Uterus (tissue), 2 donors: ENCODE measurements around the gene PEAK1.

Source experiments
- POLR2A ChIP-seq, 2 donors: fragments of 450-650 bp; IDR thresholded peaks; one replicate each; pipeline ENCODE4 v1.6.1; 2016; ENCODE audit warnings: antibody characterized with exemption in 2 of 2, mild to moderate bottlenecking in 1 of 2, moderate library complexity in 1 of 2
- TF ChIP-seq, protein P1 (sequence below), 4 experiments: fragments of 200-600 bp in 2 of 4; fragments of 450-650 bp in 2 of 4; sonication (generic) in 2 of 4; IDR thresholded peaks; one replicate each; pipeline ENCODE4 v1.5.1; 2016 to 2019; ENCODE audit warnings: antibody characterized with exemption in 4 of 4, mild to moderate bottlenecking in 2 of 4, moderate library complexity in 1 of 4

DNA sequence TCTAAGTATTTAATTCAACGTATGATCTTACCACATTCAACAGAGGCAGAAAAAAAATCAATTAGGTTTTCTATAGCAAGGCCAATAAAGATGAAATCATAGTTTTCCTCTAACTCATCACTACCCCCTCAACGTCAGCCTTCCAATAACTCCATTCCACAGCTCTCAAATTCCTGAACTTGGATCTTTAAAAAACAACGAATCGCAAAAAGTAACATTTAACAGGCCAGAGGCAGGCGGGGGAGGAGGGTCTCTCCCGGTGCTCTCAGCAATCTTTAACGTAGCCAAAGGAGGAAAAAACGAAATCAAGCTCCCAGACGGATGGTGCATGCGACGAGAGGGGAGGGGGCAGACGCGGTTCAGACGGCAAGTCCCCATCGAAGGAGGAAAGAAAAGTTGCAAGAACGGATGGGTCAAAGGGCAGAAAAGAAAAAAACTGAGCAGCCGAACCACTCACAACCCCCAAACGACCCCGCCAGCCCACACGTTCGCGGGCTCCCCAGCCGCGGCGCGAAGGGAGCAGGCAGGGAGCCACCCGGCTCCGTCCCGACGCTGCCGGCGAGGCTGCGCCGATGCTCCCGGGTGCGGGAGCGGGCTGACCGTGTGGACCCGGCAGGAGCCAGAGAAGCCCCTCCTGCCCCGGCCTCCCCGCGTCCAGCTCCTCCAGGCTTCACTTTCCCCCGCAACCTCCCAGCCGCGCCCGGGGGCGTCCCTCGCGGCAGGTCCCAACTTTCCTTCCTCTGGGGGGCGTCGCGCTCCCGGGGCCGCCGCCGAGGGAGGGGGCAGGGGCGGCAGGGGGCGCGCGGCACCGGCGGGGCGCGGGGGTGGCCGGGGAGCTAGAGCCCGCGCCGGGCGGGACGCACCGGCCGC lies 703 bp downstream of the PEAK1 start:
- TF ChIP-seq, protein P1, sequence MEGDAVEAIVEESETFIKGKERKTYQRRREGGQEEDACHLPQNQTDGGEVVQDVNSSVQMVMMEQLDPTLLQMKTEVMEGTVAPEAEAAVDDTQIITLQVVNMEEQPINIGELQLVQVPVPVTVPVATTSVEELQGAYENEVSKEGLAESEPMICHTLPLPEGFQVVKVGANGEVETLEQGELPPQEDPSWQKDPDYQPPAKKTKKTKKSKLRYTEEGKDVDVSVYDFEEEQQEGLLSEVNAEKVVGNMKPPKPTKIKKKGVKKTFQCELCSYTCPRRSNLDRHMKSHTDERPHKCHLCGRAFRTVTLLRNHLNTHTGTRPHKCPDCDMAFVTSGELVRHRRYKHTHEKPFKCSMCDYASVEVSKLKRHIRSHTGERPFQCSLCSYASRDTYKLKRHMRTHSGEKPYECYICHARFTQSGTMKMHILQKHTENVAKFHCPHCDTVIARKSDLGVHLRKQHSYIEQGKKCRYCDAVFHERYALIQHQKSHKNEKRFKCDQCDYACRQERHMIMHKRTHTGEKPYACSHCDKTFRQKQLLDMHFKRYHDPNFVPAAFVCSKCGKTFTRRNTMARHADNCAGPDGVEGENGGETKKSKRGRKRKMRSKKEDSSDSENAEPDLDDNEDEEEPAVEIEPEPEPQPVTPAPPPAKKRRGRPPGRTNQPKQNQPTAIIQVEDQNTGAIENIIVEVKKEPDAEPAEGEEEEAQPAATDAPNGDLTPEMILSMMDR (IDR thresholded peaks at IDR 0.05): peak in 2 of 4 experiments; percentile 12 to 44
- TF ChIP-seq POLR2A (IDR thresholded peaks at IDR 0.05): no peak
